ENCODE results near the gene CYRIA. TPM values are rescaled to one million over a fixed set of nuclear protein-coding genes. Genes with fewer than 3 reads are reported as not detected.
A peak's percentile ranks its signal among the peaks of the same experiment; 100 is the strongest.

CYRIA gene
- total RNA-seq, 1 donor from 2014 or later, result 76.1 TPM

- TF ChIP-seq CTCF (IDR thresholded peaks at IDR 0.05), result no peak
- Mint-ChIP-seq H3K27ac (peak overlapping the region; percentile 89), H3K4me3 (peak overlapping the region; percentile 77), H3K9me3 (no peaks in the 10 kb centered on the region), H3K36me3 (ENCODE audit: low read depth) (peaks cover 51% of the 10 kb centered on the region), H3K4me1 (peaks cover 99% of the 10 kb centered on the region), H3K27me3 (no peaks in the 10 kb centered on the region)
- ATAC-seq (ENCODE audit: low read depth), result peak; percentile 59
- DNase-seq, result no peak
- CTCF ChIA-PET, result interaction anchor here (0.7 to 2.7 kb wide), 7 partner anchors 20 to 100 kb away, joined by 3 to 12 read pairs (median 4); no protein-coding TSS in a partner anchor
- intact Hi-C loops (cut with micrococcal nuclease), result loop anchor here (1.0 to 5.0 kb wide), 4 partner anchors 8 to 1155 kb away; partner anchors contain the start of genes GEN1 and SMC6
- POLR2A ChIA-PET, result interaction anchor here (0.7 to 8.7 kb wide), 10 partner anchors 8 to 1097 kb away, joined by 3 to 84 read pairs (median 4); partner anchors contain the start of genes CYRIA, GEN1 and SMC6
Observed at GRCh38 chr2:16656784-16657391, 8.7 kb downstream of the CYRIA start.

- ChIA-PET CTCF (interaction anchor here (0.9 to 3.1 kb wide), 8 partner anchors 7 to 101 kb away, joined by 3 to 12 read pairs (median 7); no protein-coding TSS in a partner anchor), POLR2A (interaction anchor here (0.8 to 8.7 kb wide), 6 partner anchors 9 to 69 kb away, joined by 3 to 84 read pairs (median 13); partner anchors contain the start of gene CYRIA)
- Mint-ChIP-seq H3K27ac (peak overlapping the region; percentile 89), H3K36me3 (ENCODE audit: low read depth) (peaks cover 51% of the 10 kb centered on the region), H3K4me3 (peak overlapping the region; percentile 77), H3K27me3 (no peaks in the 10 kb centered on the region), H3K4me1 (peaks cover 100% of the 10 kb centered on the region), H3K9me3 (no peaks in the 10 kb centered on the region)
- TF ChIP-seq CTCF (IDR thresholded peaks at IDR 0.05), result no peak
- no peak for ATAC-seq (ENCODE audit: low read depth)
- no peak for DNase-seq
- intact Hi-C loops (cut with micrococcal nuclease), result loop anchor here (1.0 to 5.0 kb wide), 3 partner anchors 8 to 1156 kb away; partner anchors contain the start of genes GEN1 and SMC6
Observed at GRCh38 chr2:16655905-16656642, 9.6 kb downstream of the CYRIA start.

- peak overlapping the region; percentile 89 for H3K27ac Mint-ChIP-seq
- no peak for ATAC-seq (ENCODE audit: low read depth)
- H3K36me3 Mint-ChIP-seq (ENCODE audit: low read depth), result peaks cover 55% of the 10 kb centered on the region
- POLR2A ChIA-PET, result interaction anchor here (2.1 to 8.7 kb wide), 4 partner anchors 9 to 33 kb away, joined by 8 to 84 read pairs (median 30); partner anchors contain the start of gene CYRIA
- no peak for DNase-seq
- intact Hi-C loops (cut with micrococcal nuclease), result loop anchor here (1.0 to 5.0 kb wide), 3 partner anchors 9 to 1157 kb away; partner anchors contain the start of genes GEN1 and SMC6
- H3K4me3 Mint-ChIP-seq, result peak overlapping the region; percentile 77
- H3K4me1 Mint-ChIP-seq, result peaks cover 100% of the 10 kb centered on the region
- CTCF ChIA-PET, result interaction anchor here (0.9 to 3.1 kb wide), 5 partner anchors 8 to 101 kb away, joined by 3 to 12 read pairs (median 12); no protein-coding TSS in a partner anchor
- no peaks in the 10 kb centered on the region for H3K9me3 Mint-ChIP-seq
- no peak for TF ChIP-seq CTCF (IDR thresholded peaks at IDR 0.05)
- H3K27me3 Mint-ChIP-seq, result no peaks in the 10 kb centered on the region
Observed at GRCh38 chr2:16655445-16655837, 10.2 kb downstream of the CYRIA start.

- peaks cover 100% of the 10 kb centered on the region for H3K4me1 Mint-ChIP-seq
- H3K27ac Mint-ChIP-seq, result peak overlapping the region; percentile 89
- H3K4me3 Mint-ChIP-seq, result peak overlapping the region; percentile 77
- H3K36me3 Mint-ChIP-seq (ENCODE audit: low read depth), result peaks cover 54% of the 10 kb centered on the region
- ChIA-PET POLR2A (interaction anchor here (0.8 to 8.7 kb wide), 7 partner anchors 10 to 1099 kb away, joined by 3 to 84 read pairs (median 8); partner anchors contain the start of genes CYRIA and GEN1), CTCF (interaction anchor here (0.9 to 3.1 kb wide), 8 partner anchors 8 to 102 kb away, joined by 3 to 12 read pairs (median 6); no protein-coding TSS in a partner anchor)
- H3K9me3 Mint-ChIP-seq, result no peaks in the 10 kb centered on the region
- intact Hi-C loops (cut with micrococcal nuclease), result loop anchor here (1.0 to 5.0 kb wide), 3 partner anchors 9 to 1157 kb away; partner anchors contain the start of genes GEN1 and SMC6
- TF ChIP-seq CTCF (IDR thresholded peaks at IDR 0.05), result no peak
- no peaks in the 10 kb centered on the region for H3K27me3 Mint-ChIP-seq
- no peak for DNase-seq
- ATAC-seq (ENCODE audit: low read depth), result peak; percentile 29
Observed at GRCh38 chr2:16654833-16655444, 10.7 kb downstream of the CYRIA start.
